ENCODE results near the gene DHX15. TPM values are rescaled to one million over a fixed set of nuclear protein-coding genes. Genes with fewer than 3 reads are reported as not detected.

The DHX15 gene
- total RNA-seq, 4 donors from 2014 or later = 86.8 to 113 (median 94.4) TPM

DNA sequence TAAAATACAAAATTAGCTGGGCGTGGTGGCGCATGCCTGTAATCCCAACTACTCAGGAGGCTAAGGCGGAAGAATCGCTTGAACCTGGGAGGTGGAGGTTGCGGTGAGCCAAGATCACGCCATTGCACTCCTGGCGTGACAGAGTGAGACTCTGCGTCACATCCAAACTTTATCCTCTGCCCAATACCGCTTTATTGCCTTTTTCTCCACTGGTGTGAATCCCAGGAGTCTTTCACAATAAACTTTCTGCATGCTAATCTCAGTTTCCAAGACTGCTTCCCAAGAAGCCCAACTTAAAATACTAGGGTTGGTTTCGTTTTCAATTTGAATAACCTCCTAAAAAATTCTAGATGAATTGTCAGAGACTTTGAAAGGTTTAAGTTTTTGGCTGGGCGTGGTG, 27.2 kb upstream of the DHX15 start:
- 89% methylated on average over 11 of the region's 11 CpGs for WGBS
- Histone ChIP-seq H3K27me3 (no peaks in the 10 kb centered on the region), H3K27ac (replicated peaks in 1 of 4) (no peak overlapping the region), H3K4me1 (peaks cover 0 to 5% (median 0%) of the 10 kb centered on the region in 4 donors), H3K4me3 (no peak overlapping the region), H3K9me3 (no peaks in the 10 kb centered on the region), H3K36me3 (no peaks in the 10 kb centered on the region)
- no peak for DNase-seq (ENCODE audit: extremely low spot score)
- intact Hi-C loops (cut with DNase I) = no loop called here
- TF ChIP-seq, protein P1, sequence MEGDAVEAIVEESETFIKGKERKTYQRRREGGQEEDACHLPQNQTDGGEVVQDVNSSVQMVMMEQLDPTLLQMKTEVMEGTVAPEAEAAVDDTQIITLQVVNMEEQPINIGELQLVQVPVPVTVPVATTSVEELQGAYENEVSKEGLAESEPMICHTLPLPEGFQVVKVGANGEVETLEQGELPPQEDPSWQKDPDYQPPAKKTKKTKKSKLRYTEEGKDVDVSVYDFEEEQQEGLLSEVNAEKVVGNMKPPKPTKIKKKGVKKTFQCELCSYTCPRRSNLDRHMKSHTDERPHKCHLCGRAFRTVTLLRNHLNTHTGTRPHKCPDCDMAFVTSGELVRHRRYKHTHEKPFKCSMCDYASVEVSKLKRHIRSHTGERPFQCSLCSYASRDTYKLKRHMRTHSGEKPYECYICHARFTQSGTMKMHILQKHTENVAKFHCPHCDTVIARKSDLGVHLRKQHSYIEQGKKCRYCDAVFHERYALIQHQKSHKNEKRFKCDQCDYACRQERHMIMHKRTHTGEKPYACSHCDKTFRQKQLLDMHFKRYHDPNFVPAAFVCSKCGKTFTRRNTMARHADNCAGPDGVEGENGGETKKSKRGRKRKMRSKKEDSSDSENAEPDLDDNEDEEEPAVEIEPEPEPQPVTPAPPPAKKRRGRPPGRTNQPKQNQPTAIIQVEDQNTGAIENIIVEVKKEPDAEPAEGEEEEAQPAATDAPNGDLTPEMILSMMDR (IDR thresholded peaks at IDR 0.05) = no peak
- no peak for TF ChIP-seq POLR2AphosphoS5 (IDR thresholded peaks at IDR 0.05)
- TF ChIP-seq POLR2A (IDR thresholded peaks at IDR 0.05; ENCODE audit: low read depth) = no peak
- no peak for TF ChIP-seq EP300 (IDR thresholded peaks at IDR 0.05)

DNA sequence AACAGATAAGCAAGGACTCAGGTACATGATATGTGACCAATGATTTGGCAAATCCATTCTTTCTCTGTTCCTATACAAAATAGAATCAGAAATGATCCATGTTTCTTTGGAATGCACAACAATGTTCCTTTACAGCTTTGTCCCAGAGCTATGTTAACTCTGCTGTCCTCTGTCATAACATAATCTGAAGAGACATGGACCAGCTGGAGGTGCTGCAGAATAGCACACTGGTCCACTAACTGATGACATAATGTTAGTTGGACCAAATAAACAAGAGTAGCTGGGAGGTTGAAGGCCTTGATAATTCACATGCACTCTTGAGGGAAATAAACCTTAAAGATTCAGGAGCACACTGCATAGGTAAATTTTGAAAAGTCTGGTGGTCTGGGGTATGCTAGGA, 23.0 kb upstream of the DHX15 start:
- intact Hi-C loops (cut with DNase I) = no loop called here
- Histone ChIP-seq H3K9me3 (no peaks in the 10 kb centered on the region), H3K27ac (replicated peaks in 1 of 4) (no peak overlapping the region), H3K36me3 (no peaks in the 10 kb centered on the region), H3K4me1 (peaks cover 0 to 5% (median 0%) of the 10 kb centered on the region in 4 donors), H3K4me3 (no peak overlapping the region), H3K27me3 (no peaks in the 10 kb centered on the region)
- peak in 1 of 2 donors; percentile 36 for TF ChIP-seq POLR2AphosphoS5 (IDR thresholded peaks at IDR 0.05)
- TF ChIP-seq, protein P1 (IDR thresholded peaks at IDR 0.05) = no peak
- no peak for DNase-seq (ENCODE audit: extremely low spot score)

DNA sequence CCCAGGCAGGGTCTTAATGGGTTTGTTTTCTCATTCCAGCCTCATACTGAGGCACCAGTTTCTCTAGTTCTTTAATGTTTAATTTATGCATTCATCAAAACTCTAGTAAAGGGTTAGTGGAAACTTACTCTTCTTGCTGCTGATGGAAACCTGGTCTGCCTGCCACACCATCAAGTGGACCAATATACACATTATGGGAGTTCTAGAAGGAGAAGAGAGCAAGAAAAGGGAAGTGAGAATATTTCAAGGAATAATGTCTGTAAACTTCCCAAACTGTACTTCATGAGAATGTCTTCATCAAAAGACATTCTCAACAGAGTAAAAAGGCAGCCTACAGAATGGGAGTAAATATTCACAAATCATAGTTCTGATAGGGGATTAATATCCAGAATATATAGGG, 20.9 kb upstream of the DHX15 start:
- TF ChIP-seq EP300 (IDR thresholded peaks at IDR 0.05) = no peak
- no peak for TF ChIP-seq POLR2AphosphoS5 (IDR thresholded peaks at IDR 0.05)
- TF ChIP-seq POLR2A (IDR thresholded peaks at IDR 0.05; ENCODE audit: low read depth) = no peak
- TF ChIP-seq, protein P1 (IDR thresholded peaks at IDR 0.05) = no peak

GRCh38 chr4:24604558-24605214, 20.3 kb upstream of the DHX15 start:
- intact Hi-C loops (cut with DNase I) = no loop called here
- DNase-seq (ENCODE audit: extremely low spot score) = no peak
- H3K4me1 ChIP-seq = peaks cover 0 to 5% (median 0%) of the 10 kb centered on the region in 4 donors
- H3K27ac ChIP-seq (replicated peaks in 1 of 4) = no peak overlapping the region
- no peak for TF ChIP-seq EP300 (IDR thresholded peaks at IDR 0.05)
- TF ChIP-seq, protein P1 (IDR thresholded peaks at IDR 0.05) = no peak
- TF ChIP-seq POLR2AphosphoS5 (IDR thresholded peaks at IDR 0.05) = no peak
- TF ChIP-seq POLR2A (IDR thresholded peaks at IDR 0.05; ENCODE audit: low read depth) = no peak
- H3K27me3 ChIP-seq = no peaks in the 10 kb centered on the region
- H3K9me3 ChIP-seq = no peaks in the 10 kb centered on the region
- H3K36me3 ChIP-seq = no peaks in the 10 kb centered on the region
- WGBS = 81% methylated on average over 4 of the region's 4 CpGs
- no peak overlapping the region for H3K4me3 ChIP-seq

More for the DNA sequence above, 20.9 kb upstream of the DHX15 start:
- intact Hi-C loops (cut with DNase I) = no loop called here
- H3K27me3 ChIP-seq = no peaks in the 10 kb centered on the region
- H3K9me3 ChIP-seq = no peaks in the 10 kb centered on the region
- peaks cover 0 to 5% (median 0%) of the 10 kb centered on the region in 4 donors for H3K4me1 ChIP-seq
- H3K27ac ChIP-seq (replicated peaks in 1 of 4) = no peak overlapping the region
- DNase-seq (ENCODE audit: extremely low spot score) = no peak
- no peaks in the 10 kb centered on the region for H3K36me3 ChIP-seq
- H3K4me3 ChIP-seq = no peak overlapping the region

DNA sequence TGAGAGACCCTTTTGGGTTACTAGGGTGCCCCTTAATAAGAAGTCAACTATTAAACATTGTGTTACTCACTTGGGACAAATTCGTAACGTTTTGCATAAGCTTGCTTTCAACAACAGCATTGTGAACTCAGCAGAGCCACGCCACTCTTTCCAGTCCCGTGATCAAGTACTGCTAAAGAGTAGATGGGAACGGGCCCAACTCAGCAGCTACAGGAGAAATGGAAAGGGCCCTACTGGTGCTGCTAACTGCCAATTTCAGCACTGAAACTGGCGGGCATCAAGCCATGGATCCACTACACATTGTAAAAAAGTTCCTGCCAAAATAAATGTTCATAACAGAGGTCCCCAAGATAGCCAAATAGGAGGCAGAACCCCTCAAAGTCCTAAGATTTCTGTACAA, 19.0 kb upstream of the DHX15 start:
- H3K4me1 ChIP-seq = peaks cover 0 to 5% (median 0%) of the 10 kb centered on the region in 4 donors
- no peaks in the 10 kb centered on the region for H3K27me3 ChIP-seq
- no peak for DNase-seq (ENCODE audit: extremely low spot score)
- no peak overlapping the region for H3K27ac ChIP-seq (replicated peaks in 1 of 4)
- no peaks in the 10 kb centered on the region for H3K36me3 ChIP-seq
- no peak for TF ChIP-seq EP300 (IDR thresholded peaks at IDR 0.05)
- no peak for TF ChIP-seq POLR2AphosphoS5 (IDR thresholded peaks at IDR 0.05)
- intact Hi-C loops (cut with DNase I) = no loop called here
- WGBS = 93% methylated on average over 6 of the region's 6 CpGs
- H3K9me3 ChIP-seq = no peaks in the 10 kb centered on the region
- H3K4me3 ChIP-seq = no peak overlapping the region
